Measurements from ENCODE around the gene FER.
A peak's percentile ranks its signal among the peaks of the same experiment; 100 is the strongest.
"Not testable (repeated sequence)": the region's sequence is repeated elsewhere in the genome, so short reads cannot be mapped to it uniquely, and the experiment has no call there.

FER gene

GRCh38 chr5:108747774-108748400 is at the start of gene FER:
FER (plus strand) TSS chr5:108747897; CDS start chr5:108798183, 50,286 bp downstream.
- DNase-seq = no peak

- not testable (repeated sequence) for DNase-seq
These were observed 47.3 kb upstream of the FER start for GRCh38 chr5:108700388-108700787.

GRCh38 chr5:108700930-108701329 is 46.8 kb upstream of the FER start:
- DNase-seq = no peak

GRCh38 chr5:108702546-108702945 is 45.2 kb upstream of the FER start:
- no peak for DNase-seq

GRCh38 chr5:108703313-108703712 is 44.4 kb upstream of the FER start:
- no peak for DNase-seq

- no peak for DNase-seq
These were observed 40.6 kb upstream of the FER start for GRCh38 chr5:108707141-108707540.

- no peak for DNase-seq
These were observed 35.8 kb upstream of the FER start for GRCh38 chr5:108711898-108712297.

- DNase-seq = no peak
These were observed 32.3 kb upstream of the FER start for GRCh38 chr5:108715408-108715807.

- DNase-seq = peak; percentile 53
These were observed 27.3 kb upstream of the FER start for GRCh38 chr5:108720391-108720790.

- no peak for DNase-seq
These were observed 21.1 kb upstream of the FER start for GRCh38 chr5:108726446-108727235.

- DNase-seq = peak; percentile 73
These were observed 20.5 kb upstream of the FER start for GRCh38 chr5:108727236-108727650.

GRCh38 chr5:108727651-108728565 is 19.8 kb upstream of the FER start:
- peak; percentile 85 for DNase-seq

GRCh38 chr5:108728566-108729241 is 19.0 kb upstream of the FER start:
- no peak for DNase-seq

GRCh38 chr5:108729242-108729615 is 18.5 kb upstream of the FER start:
- no peak for DNase-seq

- DNase-seq = peak; percentile 86
These were observed 16.9 kb upstream of the FER start for GRCh38 chr5:108730617-108731340.

GRCh38 chr5:108735790-108736189 is 11.9 kb upstream of the FER start:
- no peak for DNase-seq

GRCh38 chr5:108736855-108737254 is 10.8 kb upstream of the FER start:
- no peak for DNase-seq

GRCh38 chr5:108739376-108739775 is 8.3 kb upstream of the FER start:
- DNase-seq = no peak

- no peak for DNase-seq
These were observed 7.8 kb upstream of the FER start for GRCh38 chr5:108739906-108740305.

- no peak for DNase-seq
These were observed 4.4 kb upstream of the FER start for GRCh38 chr5:108743319-108743718.

GRCh38 chr5:108743846-108744245 is 3.9 kb upstream of the FER start:
- DNase-seq = no peak

- no peak for DNase-seq
These were observed 455 bp upstream of the FER start for GRCh38 chr5:108747111-108747773.
